H9 (cell line): Measurements from ENCODE around the gene GARNL3. TPM values are rescaled to one million over a fixed set of nuclear protein-coding genes. Genes with fewer than 3 reads are reported as not detected.

Experiments used
- DNase-seq: peaks from one replicate; pipeline ENCODE4 v3.0.0-alpha.2; 2017
- H2AFZ ChIP-seq: one replicate; pipeline ENCODE4 v1.6.1; 2013; ENCODE audit warnings: mild to moderate bottlenecking, low read length, control low read depth, moderate library complexity
- H2AK5ac ChIP-seq: 2 replicates; pipeline ENCODE4 v1.6.1; 2013; ENCODE audit warnings: low read length, control low read depth, mixed read lengths; ENCODE audit not compliant: insufficient read length
- H2BK120ac ChIP-seq: one replicate; pipeline ENCODE4 v1.6.1; 2013; ENCODE audit warnings: low read depth, mild to moderate bottlenecking, low read length, control low read depth, inconsistent platforms; ENCODE audit not compliant: poor library complexity, severe bottlenecking
- H2BK12ac ChIP-seq: 2 replicates; pipeline ENCODE4 v1.6.1; 2013; ENCODE audit warnings: low read length, control low read depth, mixed read lengths, low read depth; ENCODE audit not compliant: insufficient read length
- H2BK15ac ChIP-seq: 2 replicates; pipeline ENCODE4 v1.6.1; 2013; ENCODE audit warnings: low read depth, low read length, control low read depth
- H2BK20ac ChIP-seq: one replicate; pipeline ENCODE4 v1.6.1; 2013; ENCODE audit warnings: low read depth, mild to moderate bottlenecking, low read length, control low read depth, inconsistent platforms; ENCODE audit not compliant: poor library complexity, severe bottlenecking
- H2BK5ac ChIP-seq: 2 replicates; pipeline ENCODE4 v1.6.1; 2013; ENCODE audit warnings: low read length, control low read depth, mixed read lengths; ENCODE audit not compliant: insufficient read length
- H3K14ac ChIP-seq: 2 replicates; pipeline ENCODE4 v1.6.1; 2013; ENCODE audit warnings: low read length, control low read depth; ENCODE audit not compliant: insufficient read depth
- H3K18ac ChIP-seq: 2 replicates; pipeline ENCODE4 v1.6.1; 2013; ENCODE audit warnings: low read depth, mild to moderate bottlenecking, mixed read lengths, low read length, control low read depth; ENCODE audit not compliant: insufficient read length
- H3K23ac ChIP-seq: 2 replicates; pipeline ENCODE4 v1.6.1; 2013; ENCODE audit warnings: low read length, control low read depth, mixed read lengths, low read depth; ENCODE audit not compliant: insufficient read length
- H3K23me2 ChIP-seq: 2 replicates; pipeline ENCODE4 v1.6.1; 2013; ENCODE audit warnings: low read depth, mild to moderate bottlenecking, mixed read lengths, low read length, control low read depth; ENCODE audit not compliant: insufficient read length, poor library complexity, severe bottlenecking
- H3K27ac ChIP-seq: 2 replicates; pipeline ENCODE4 v1.5.1; 2013; ENCODE audit warnings: low read length, control low read depth, mixed read lengths, low read depth; ENCODE audit not compliant: insufficient read length
- H3K27me3 ChIP-seq: 2 replicates; pipeline ENCODE4 v1.6.1; 2013; ENCODE audit warnings: low read length, control low read depth, inconsistent platforms; ENCODE audit not compliant: insufficient read depth
- H3K4ac ChIP-seq: 2 replicates; pipeline ENCODE4 v1.6.1; 2013; ENCODE audit warnings: low read depth, mild to moderate bottlenecking, control low read depth, inconsistent platforms, low read length, moderate library complexity
- H3K4me1 ChIP-seq: 2 replicates; pipeline ENCODE4 v1.6.1; 2013; ENCODE audit warnings: low read length, control low read depth, inconsistent platforms; ENCODE audit not compliant: insufficient read depth
- H3K4me2 ChIP-seq: 2 replicates; pipeline ENCODE4 v1.6.1; 2013; ENCODE audit warnings: low read length, control low read depth, mixed read lengths; ENCODE audit not compliant: insufficient read length, insufficient read depth
- H3K56ac ChIP-seq: 2 replicates; pipeline ENCODE4 v1.6.1; 2013; ENCODE audit warnings: low read depth, mild to moderate bottlenecking, mixed read lengths, low read length, control low read depth; ENCODE audit not compliant: insufficient read length
- H3K79me1 ChIP-seq: 2 replicates; pipeline ENCODE4 v1.6.1; 2013; ENCODE audit warnings: low read depth, mild to moderate bottlenecking, moderate library complexity, low read length, control low read depth, inconsistent platforms; ENCODE audit not compliant: insufficient read depth, poor library complexity, severe bottlenecking
- H3K79me2 ChIP-seq: 2 replicates; pipeline ENCODE4 v1.6.1; 2013; ENCODE audit warnings: low read length, control low read depth, inconsistent platforms; ENCODE audit not compliant: insufficient read depth
- H3K9ac ChIP-seq: 2 replicates; pipeline ENCODE4 v1.6.1; 2013; ENCODE audit warnings: low read length, control low read depth, mixed read lengths; ENCODE audit not compliant: insufficient read length; ENCODE audit errors: extremely low read depth
- H3K9me3 ChIP-seq: one replicate; pipeline ENCODE4 v1.6.1; 2013; ENCODE audit warnings: low read depth, low read length, inconsistent platforms; ENCODE audit not compliant: control insufficient read depth
- H3T11ph ChIP-seq: one replicate; pipeline ENCODE4 v1.6.1; 2013; ENCODE audit warnings: mild to moderate bottlenecking, low read length, control low read depth, inconsistent platforms
- H4K20me1 ChIP-seq: one replicate; pipeline ENCODE4 v1.6.1; 2013; ENCODE audit not compliant: control insufficient read depth, insufficient read length, insufficient read depth
- H4K5ac ChIP-seq: 2 replicates; pipeline ENCODE4 v1.6.1; 2013; ENCODE audit warnings: low read depth, mild to moderate bottlenecking, mixed read lengths, low read length, control low read depth; ENCODE audit not compliant: insufficient read length
- H4K8ac ChIP-seq: replicated peaks from 2 replicates; pipeline ENCODE4 v1.6.1; 2013; ENCODE audit warnings: low read length, control low read depth, mixed read lengths, low read depth; ENCODE audit not compliant: insufficient read length
- H4K91ac ChIP-seq: 2 replicates; pipeline ENCODE4 v1.6.1; 2013; ENCODE audit warnings: low read depth, mild to moderate bottlenecking, moderate library complexity, mixed read lengths, low read length, control low read depth; ENCODE audit not compliant: insufficient read length
- H3K27ac Mint-ChIP-seq, 3 experiments: 2 replicates in 2 of 3; 3 replicates in 1 of 3; pipeline ENCODE4 v1.8.0; 2020 to 2021; ENCODE audit warnings: mixed read lengths in 3 of 3, mild to moderate bottlenecking in 1 of 3, moderate library complexity in 1 of 3
- H3K27me3 Mint-ChIP-seq: 2 replicates; pipeline ENCODE4 v1.8.0; 2021; ENCODE audit warnings: low read depth, mild to moderate bottlenecking, moderate library complexity, mixed read lengths
- H3K36me3 Mint-ChIP-seq, 3 experiments: 2 replicates in 2 of 3; 3 replicates in 1 of 3; pipeline ENCODE4 v1.8.0; 2020 to 2021; ENCODE audit warnings: low read depth in 3 of 3, mixed read lengths in 3 of 3; ENCODE audit not compliant: insufficient read depth in 1 of 3
- H3K4me1 Mint-ChIP-seq, 2 experiments: 2 replicates each; pipeline ENCODE4 v1.8.0; 2020; ENCODE audit warnings: mixed read lengths in 2 of 2
- H3K4me3 Mint-ChIP-seq, 2 experiments: 2 replicates in 1 of 2; 3 replicates in 1 of 2; pipeline ENCODE4 v1.8.0; 2020 to 2021; ENCODE audit warnings: mild to moderate bottlenecking in 2 of 2, mixed read lengths in 2 of 2, moderate library complexity in 1 of 2
- H3K9me3 Mint-ChIP-seq, 2 experiments: 2 replicates in 1 of 2; 3 replicates in 1 of 2; pipeline ENCODE4 v1.8.0; 2020; ENCODE audit warnings: mild to moderate bottlenecking in 2 of 2, mixed read lengths in 2 of 2, moderate library complexity in 1 of 2
- CTCF ChIP-seq: fragments of 200-600 bp; sonication (generic); conservative IDR thresholded peaks from 3 replicates; pipeline ENCODE4 v1.8.0; 2021; ENCODE audit warnings: antibody characterized with exemption, mild to moderate bottlenecking
- WGBS: extraction: QIAGEN DNeasy Blood & Tissue Kit; methylation state at CpG from one replicate; pipeline ENCODE4 v1.1.7; 2013; ENCODE audit warnings: missing lambda C conversion rate, low lambda C conversion rate, mixed read lengths; ENCODE audit not compliant: insufficient read length; ENCODE audit errors: extremely low coverage; 5-methylcytosine and 5-hydroxymethylcytosine counted together
- total RNA-seq: library from RNA; stranded (reverse); gene quantifications from 2 replicates; pipeline ENCODE4 v1.2.1, GENCODE V29; 2021

The GARNL3 gene
- total RNA-seq, 1 experiment from 2014 or later = 8.7 TPM

- H2AFZ ChIP-seq = no peak overlapping the region
- no peaks in the 10 kb centered on the region for H4K20me1 ChIP-seq
- no peaks in the 10 kb centered on the region for H3K79me2 ChIP-seq
- no peak for TF ChIP-seq CTCF
- Mint-ChIP-seq H3K36me3 (peaks cover 0 to 1% (median 0%) of the 10 kb centered on the region in 3 experiments; a peak in 1 of 7 replicates), H3K27me3 (peaks cover 6% of the 10 kb centered on the region), H3K4me3 (peak overlapping the region in 1 of 2 experiments; percentile 28; a peak in 1 of 5 replicates), H3K9me3 (no peaks in the 10 kb centered on the region), H3K27ac (no peak overlapping the region), H3K4me1 (peaks cover 32 to 36% of the 10 kb centered on the region in 2 experiments)
- no peak overlapping the region for H3K56ac ChIP-seq
- no peak overlapping the region for H2BK15ac ChIP-seq
- no peaks in the 10 kb centered on the region for H3K79me1 ChIP-seq
- no peak overlapping the region for H4K5ac ChIP-seq
- H3T11ph ChIP-seq = no peak overlapping the region
- H3K9ac ChIP-seq = no peak overlapping the region
- H3K4me2 ChIP-seq = no peak overlapping the region
- H3K4me1 ChIP-seq = no peaks in the 10 kb centered on the region; the same call in 1 of the 2 replicates
- no peak overlapping the region for H2BK120ac ChIP-seq
- H3K4ac ChIP-seq = no peak overlapping the region
- H2AK5ac ChIP-seq = no peak overlapping the region
- DNase-seq = no peak
- no peak overlapping the region for H2BK20ac ChIP-seq
- no peak overlapping the region for H2BK12ac ChIP-seq
- no peaks in the 10 kb centered on the region for H3K9me3 ChIP-seq
- no peak overlapping the region for H3K27ac ChIP-seq
- peaks cover 6% of the 10 kb centered on the region for H3K23me2 ChIP-seq
- no peak overlapping the region for H3K23ac ChIP-seq
- no peak overlapping the region for H4K91ac ChIP-seq
- H2BK5ac ChIP-seq = no peak overlapping the region
- no CpG with 5 or more reads among the region's 6 CpGs for WGBS
- no peak overlapping the region for H4K8ac ChIP-seq
- H3K27me3 ChIP-seq = no peaks in the 10 kb centered on the region
- H3K18ac ChIP-seq = no peak overlapping the region
- H3K14ac ChIP-seq = no peak overlapping the region
Measured at GRCh38 chr9:127419348-127419747, 154.8 kb downstream of the GARNL3 start.
